ENCODE results near the gene LAMTOR1.
A peak's percentile ranks its signal among the peaks of the same experiment; 100 is the strongest.

Gene LAMTOR1

GRCh38 chr11:72103754-72104167 is 664 bp upstream of the LAMTOR1 start:
- no peaks in the 10 kb centered on the region for H3K27me3 ChIP-seq (ENCODE audit: insufficient read depth, low read length, poor library complexity)
- peak overlapping the region; percentile 91 for H2AFZ ChIP-seq (ENCODE audit: low read depth, low read length)
- H3K9ac ChIP-seq (ENCODE audit: low read depth, low read length) = peak overlapping the region; percentile 96
- peak overlapping the region in 1 of 2 experiments; percentile 91; a peak in 3 of 4 replicates for H3K4me3 ChIP-seq (ENCODE audit: low read depth in 1 of 2, low read length in 2 of 2)
- no peaks in the 10 kb centered on the region for H3K9me3 ChIP-seq (ENCODE audit: insufficient read depth, low read length, severe bottlenecking)
- H4K20me1 ChIP-seq (ENCODE audit: insufficient read depth, low read length) = 0 out of 2 replicates have a peak, but pooled peaks cover 2% of the 10 kb centered on the region
- DNase-seq (no peak), ATAC-seq (ENCODE audit: insufficient read depth, low read depth) (no peak)
- H3K36me3 ChIP-seq (ENCODE audit: insufficient read depth, low read length) = peaks cover 42% of the 10 kb centered on the region
- peak overlapping the region; percentile 92 for H3K27ac ChIP-seq (ENCODE audit: low read length)
- H3K79me2 ChIP-seq (ENCODE audit: insufficient read depth, low read length) = peaks cover 44% of the 10 kb centered on the region
- peaks cover 38% of the 10 kb centered on the region for H3K4me1 ChIP-seq (ENCODE audit: insufficient read depth, low read length)
- no peak for TF ChIP-seq EZH2 (IDR thresholded peaks at IDR 0.05; ENCODE audit: borderline replicate concordance, low read depth, low read length, severe bottlenecking)
- no peak for TF ChIP-seq CTCF (IDR thresholded peaks at IDR 0.05; ENCODE audit: borderline replicate concordance, extremely low read depth, low read length, poor library complexity, severe bottlenecking)
- H3K4me2 ChIP-seq (ENCODE audit: insufficient read depth, low read length) = peak overlapping the region; percentile 88

GRCh38 chr11:72102631-72102945 is 509 bp downstream of the LAMTOR1 start:
- Histone ChIP-seq H4K20me1 (ENCODE audit: insufficient read depth, low read length) (0 out of 2 replicates have a peak, but pooled peaks cover 2% of the 10 kb centered on the region), H3K79me2 (ENCODE audit: insufficient read depth, low read length) (peaks cover 44% of the 10 kb centered on the region), H3K4me1 (ENCODE audit: insufficient read depth, low read length) (peaks cover 38% of the 10 kb centered on the region), H3K4me2 (ENCODE audit: insufficient read depth, low read length) (peak overlapping the region; percentile 88), H2AFZ (ENCODE audit: low read depth, low read length) (peak overlapping the region; percentile 85), H3K4me3 (ENCODE audit: low read depth in 1 of 2, low read length in 2 of 2) (peak overlapping the region; percentile 90 to 91), H3K27ac (ENCODE audit: low read length) (peak overlapping the region; percentile 95), H3K36me3 (ENCODE audit: insufficient read depth, low read length) (peaks cover 42% of the 10 kb centered on the region), H3K27me3 (ENCODE audit: insufficient read depth, low read length, poor library complexity) (no peaks in the 10 kb centered on the region), H3K9ac (ENCODE audit: low read depth, low read length) (peak overlapping the region; percentile 96), H3K9me3 (ENCODE audit: insufficient read depth, low read length, severe bottlenecking) (no peaks in the 10 kb centered on the region)
- DNase-seq (no peak), ATAC-seq (ENCODE audit: insufficient read depth, low read depth) (no peak)
- TF ChIP-seq EZH2 (IDR thresholded peaks at IDR 0.05; ENCODE audit: borderline replicate concordance, low read depth, low read length, severe bottlenecking) = no peak
- TF ChIP-seq CTCF (IDR thresholded peaks at IDR 0.05; ENCODE audit: borderline replicate concordance, extremely low read depth, low read length, poor library complexity, severe bottlenecking) = no peak

GRCh38 chr11:72102162-72102561 is 935 bp downstream of the LAMTOR1 start:
- Histone ChIP-seq H3K4me1 (ENCODE audit: insufficient read depth, low read length) (peaks cover 38% of the 10 kb centered on the region), H3K9ac (ENCODE audit: low read depth, low read length) (peak overlapping the region; percentile 96), H4K20me1 (ENCODE audit: insufficient read depth, low read length) (0 out of 2 replicates have a peak, but pooled peaks cover 2% of the 10 kb centered on the region), H3K27ac (ENCODE audit: low read length) (peak overlapping the region; percentile 95), H3K4me2 (ENCODE audit: insufficient read depth, low read length) (peak overlapping the region; percentile 88), H3K9me3 (ENCODE audit: insufficient read depth, low read length, severe bottlenecking) (no peaks in the 10 kb centered on the region), H3K36me3 (ENCODE audit: insufficient read depth, low read length) (peaks cover 46% of the 10 kb centered on the region), H2AFZ (ENCODE audit: low read depth, low read length) (no peak overlapping the region), H3K79me2 (ENCODE audit: insufficient read depth, low read length) (peaks cover 44% of the 10 kb centered on the region), H3K27me3 (ENCODE audit: insufficient read depth, low read length, poor library complexity) (no peaks in the 10 kb centered on the region), H3K4me3 (ENCODE audit: low read depth in 1 of 2, low read length in 2 of 2) (peak overlapping the region; percentile 90 to 91)
- ATAC-seq (ENCODE audit: insufficient read depth, low read depth) (no peak), DNase-seq (no peak)
- TF ChIP-seq EZH2 (IDR thresholded peaks at IDR 0.05; ENCODE audit: borderline replicate concordance, low read depth, low read length, severe bottlenecking) = no peak
- TF ChIP-seq CTCF (IDR thresholded peaks at IDR 0.05; ENCODE audit: borderline replicate concordance, extremely low read depth, low read length, poor library complexity, severe bottlenecking) = no peak
